Heart right ventricle (tissue), 16 donors: Measurements from ENCODE around the gene OGFOD3. TPM values are rescaled to one million over a fixed set of nuclear protein-coding genes. Genes with fewer than 3 reads are reported as not detected.

ENCODE experiments used
- ATAC-seq, 8 donors: fragments of 200-7000 bp; cut with Tn5 transposase; one replicate each; pipeline ENCODE4 v1.9.1; 2020; ENCODE audit warnings: mild to moderate bottlenecking in 8 of 8, moderate library complexity in 8 of 8, moderate number of reproducible peaks in 1 of 8
- DNase-seq, 2 donors: peaks; one replicate each; pipeline ENCODE4 v3.0.0-alpha.2; 2020
- H3K27ac ChIP-seq, 10 donors: fragments of 200-600 bp; sonication (generic) in 2 of 10; one replicate each; pipeline versions ENCODE4 v1.5.0 to v1.8.0; 2020 to 2022; ENCODE audit warnings: mild to moderate bottlenecking in 3 of 10
- H3K27me3 ChIP-seq, 7 donors: fragments of 200-600 bp; one replicate each; pipeline ENCODE4 v1.8.0; 2021 to 2022; ENCODE audit warnings: mild to moderate bottlenecking in 2 of 7
- H3K36me3 ChIP-seq, 9 donors: fragments of 200-600 bp; sonication (generic) in 1 of 9; one replicate each; pipeline versions ENCODE4 v1.5.0 to v1.8.0; 2020 to 2022; ENCODE audit warnings: mild to moderate bottlenecking in 2 of 9
- H3K4me1 ChIP-seq, 9 donors: fragments of 200-600 bp; sonication (generic) in 1 of 9; one replicate each; pipeline versions ENCODE4 v1.5.0 to v1.8.0; 2020 to 2022; ENCODE audit warnings: mild to moderate bottlenecking in 4 of 9
- H3K4me3 ChIP-seq, 10 donors: fragments of 200-600 bp; sonication (generic) in 2 of 10; one replicate each; pipeline versions ENCODE4 v1.5.0 to v1.8.0; 2020 to 2022; ENCODE audit warnings: mild to moderate bottlenecking in 7 of 10, moderate library complexity in 2 of 10
- H3K9me3 ChIP-seq, 11 donors: fragments of 200-600 bp in 10 of 11; sonication (generic) in 2 of 11; one replicate each; pipeline versions ENCODE4 v1.5.0 to v1.8.0; 2013 to 2022; ENCODE audit warnings: mild to moderate bottlenecking in 2 of 11, control low read depth in 1 of 11, moderate library complexity in 1 of 11
- CTCF ChIP-seq, 9 donors: fragments of 200-600 bp; sonication (generic) in 2 of 9; IDR thresholded peaks; one replicate each; pipeline versions ENCODE4 v1.5.0 to v1.8.0; 2021 to 2022; ENCODE audit warnings: antibody characterized with exemption in 9 of 9, mild to moderate bottlenecking in 5 of 9, moderate library complexity in 1 of 9
- WGBS, 2 donors: extraction: QIAGEN DNeasy Blood & Tissue Kit; methylation state at CpG; one replicate each; pipeline ENCODE4 v1.1.7; 2013; ENCODE audit warnings: inconsistent platforms in 1 of 2; 5-methylcytosine and 5-hydroxymethylcytosine counted together
- intact Hi-C, 10 donors: fragments of 100-400 bp; cut with DNase I; formaldehyde crosslinking; loops; one replicate each; pipeline versions ENCODE4 v1.11.1 to v1.14.2; 2022
- polyA plus RNA-seq, 2 donors: library from polyadenylated mRNA; stranded (reverse); fragments of 200-250 nt; gene quantifications; one replicate each; pipeline ENCODE4 v1.2.3, GENCODE V29; 2013
- total RNA-seq, 10 donors: library from RNA; stranded (reverse); fragmentation: NEBNext Ultra II Directional in 3 of 10; extraction: Animal tissue kit (Norgen Biotek cat#: 25700) in 3 of 10; gene quantifications; one replicate each; pipeline versions ENCODE4 v1.2.1 to v1.2.4, GENCODE V29; 2021 to 2023
- donor health status: Arrhythmogenic right ventricular cardiomyopathy.
- donor health status: ischemic (EF 13 %, LVEDD 7.1; RV severe dilation, severe dysfunction).
- donor health status: healthy with polysubstance abuse.
- donor health status: DM: no; HTN: yes; CAD: no.
- donor health status: DM: no; HTN: no; CAD: no.
- donor health status: ischemic (EF 25% LVEDD 6.9; RV normal size, moderate dysfunction).
- donor health status: ischemic (EF 25% LVEDD 5.7; RV mildly dilated, moderate dysfunction).
- donor health status: healthy.
- donor health status: DM: yes; HTN: yes; CAD: no.
- donor health status: Ischemic cardiomyopathy.
- donor health status: ischemic (EF 35%, LVEDD 5.7; RV mildly dilated, moderate dysfunction).
- donor health status: nonischemic (EF 11% LVEDD 7.7; RV severe dilation, severe dysfunction).
- donor health status: DM: yes; HTN: yes; CAD: no.
- donor health status: PGD.
- donor health status: ischemic (EF 29% LVEDD 5.4; RV normal size, mild dysfunction).
- donor health status: nonischemic (EF 23%, LVEDD 6.1; RV moderate dilation, normal function).

OGFOD3 gene
- total and polyA plus RNA-seq, 12 donors: 23.3 to 39.4 (median 30.8) TPM

GRCh38 chr17:82370471-82371332 is 47.7 kb downstream of the OGFOD3 start:
- Histone ChIP-seq H3K4me3 (peak overlapping the region in 8 of 10 donors; percentile 33 to 50 (median 36)), H3K4me1 (peaks cover 0 to 29% (median 23%) of the 10 kb centered on the region in 9 donors), H3K9me3 (no peaks in the 10 kb centered on the region), H3K27ac (no peak overlapping the region), H3K36me3 (no peaks in the 10 kb centered on the region), H3K27me3 (peaks cover 12 to 84% (median 74%) of the 10 kb centered on the region in 7 donors)
- ATAC-seq (peak in 3 of 8 donors; percentile 24 to 48 (median 34)), DNase-seq (no peak)
- WGBS, 2 donors: 34 to 37% methylated on average over 36 to 38 of the region's 38 CpGs
- TF ChIP-seq CTCF (IDR thresholded peaks at IDR 0.05): no peak
- intact Hi-C loops: no loop called here

- Histone ChIP-seq H3K27ac (no peak overlapping the region), H3K4me3 (no peak overlapping the region), H3K4me1 (peaks cover 0 to 29% (median 23%) of the 10 kb centered on the region in 9 donors), H3K36me3 (no peaks in the 10 kb centered on the region), H3K27me3 (peaks cover 0 to 69% (median 61%) of the 10 kb centered on the region in 7 donors), H3K9me3 (no peaks in the 10 kb centered on the region)
- 92 to 95% methylated on average over 6 of the region's 7 CpGs for WGBS, 2 donors
- DNase-seq (no peak), ATAC-seq (no peak)
- no peak for TF ChIP-seq CTCF (IDR thresholded peaks at IDR 0.05)
- intact Hi-C loops: no loop called here
Measured at GRCh38 chr17:82369211-82369610, 49.2 kb downstream of the OGFOD3 start.

GRCh38 chr17:82367724-82368524 is 50.5 kb downstream of the OGFOD3 start:
- TF ChIP-seq CTCF (IDR thresholded peaks at IDR 0.05): no peak
- Histone ChIP-seq H3K9me3 (no peaks in the 10 kb centered on the region), H3K27ac (no peak overlapping the region), H3K36me3 (no peaks in the 10 kb centered on the region), H3K4me3 (no peak overlapping the region), H3K27me3 (peaks cover 0 to 56% (median 48%) of the 10 kb centered on the region in 7 donors), H3K4me1 (peaks cover 0 to 28% (median 21%) of the 10 kb centered on the region in 9 donors)
- WGBS, 2 donors: 85 to 88% methylated on average over 14 of the region's 14 CpGs
- intact Hi-C loops: no loop called here
- DNase-seq (no peak), ATAC-seq (no peak)

- intact Hi-C loops: no loop called here
- Histone ChIP-seq H3K4me1 (peaks cover 0 to 16% (median 12%) of the 10 kb centered on the region in 9 donors), H3K4me3 (no peak overlapping the region), H3K27ac (no peak overlapping the region), H3K36me3 (no peaks in the 10 kb centered on the region), H3K27me3 (peaks cover 0 to 44% (median 36%) of the 10 kb centered on the region in 7 donors), H3K9me3 (no peaks in the 10 kb centered on the region)
- ATAC-seq (no peak), DNase-seq (no peak)
- 71 to 79% methylated on average over 7 of the region's 7 CpGs for WGBS, 2 donors
- TF ChIP-seq CTCF (IDR thresholded peaks at IDR 0.05): no peak
Measured at GRCh38 chr17:82366749-82367148, 51.6 kb downstream of the OGFOD3 start.
